Osteoblast (primary cell): ENCODE data around the gene C19orf67. TPM values are rescaled to one million over a fixed set of nuclear protein-coding genes. Genes with fewer than 3 reads are reported as not detected.

Experiments
- DNase-seq: peaks from one replicate; pipeline ENCODE4 v3.0.0; 2011; ENCODE audit warnings: low spot score, mixed read lengths; ENCODE audit not compliant: insufficient read length; ENCODE audit errors: missing footprints
- H2AFZ ChIP-seq: 2 replicates; pipeline ENCODE4 v1.6.0; 2011; ENCODE audit warnings: mild to moderate bottlenecking, low read length
- H3K27ac ChIP-seq: 2 replicates; pipeline ENCODE4 v1.5.1; 2011; ENCODE audit warnings: mild to moderate bottlenecking, low read depth, low read length, moderate library complexity
- H3K27me3 ChIP-seq: 2 replicates; pipeline ENCODE4 v1.6.0; 2012; ENCODE audit warnings: mild to moderate bottlenecking, control low read depth, inconsistent platforms, low read length, moderate library complexity; ENCODE audit not compliant: insufficient read depth
- H3K36me3 ChIP-seq: 2 replicates; pipeline ENCODE4 v1.5.1; 2011; ENCODE audit warnings: mild to moderate bottlenecking, low read length, control low read depth, moderate library complexity; ENCODE audit not compliant: insufficient read depth
- H3K4me1 ChIP-seq: 2 replicates; pipeline ENCODE4 v1.5.1; 2011; ENCODE audit warnings: mild to moderate bottlenecking, low read length, control low read depth, moderate library complexity; ENCODE audit not compliant: insufficient read depth
- H3K4me2 ChIP-seq: 2 replicates; pipeline ENCODE4 v1.6.0; 2011; ENCODE audit warnings: mild to moderate bottlenecking, low read length; ENCODE audit not compliant: insufficient read depth
- H3K4me3 ChIP-seq: fragments of 200-600 bp; sonication (generic); 3 replicates; pipeline ENCODE4 v1.5.1; 2012; ENCODE audit warnings: mild to moderate bottlenecking, low read length, inconsistent platforms; ENCODE audit not compliant: insufficient read depth
- H3K79me2 ChIP-seq: 2 replicates; pipeline ENCODE4 v1.6.0; 2012; ENCODE audit warnings: mild to moderate bottlenecking, low read length, control low read depth, inconsistent platforms; ENCODE audit not compliant: insufficient read depth
- H3K9me3 ChIP-seq: 2 replicates; pipeline ENCODE4 v1.5.1; 2011; ENCODE audit warnings: low read depth, low read length, control low read depth
- H4K20me1 ChIP-seq: 2 replicates; pipeline ENCODE4 v1.6.0; 2012; ENCODE audit warnings: mild to moderate bottlenecking, low read length, control low read depth; ENCODE audit not compliant: insufficient read depth
- total RNA-seq: library from RNA; depleted of rRNA; stranded (reverse); fragments of >200 nt; gene quantifications from 2 replicates; pipeline ENCODE4 v1.2.3, GENCODE V29; 2012
- TF ChIP-seq, protein P1 (sequence below): IDR thresholded peaks from 2 replicates; pipeline ENCODE4 v1.5.1; 2011; ENCODE audit warnings: mild to moderate bottlenecking, low read depth, low read length, moderate library complexity; ENCODE audit errors: extremely low read depth

Gene C19orf67
- total RNA-seq, 1 donor: not detected

DNA sequence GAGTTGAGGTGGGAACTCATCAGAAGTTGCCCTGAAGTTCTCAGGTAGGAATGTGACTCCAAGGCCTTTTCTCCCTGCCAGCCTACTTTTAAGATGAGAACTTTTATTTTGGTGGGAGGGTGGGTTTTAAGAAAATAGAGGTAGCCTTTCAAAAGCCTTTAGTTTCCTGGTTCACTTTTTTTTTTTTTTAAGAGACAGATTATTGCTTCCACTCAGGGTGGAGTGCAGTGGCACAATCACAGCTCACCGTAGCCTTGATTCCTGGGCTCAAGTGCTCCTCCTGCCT is 3.0 kb downstream of the C19orf67 start:
- H4K20me1 ChIP-seq: no peaks in the 10 kb centered on the region
- H3K4me3 ChIP-seq: peak overlapping the region; percentile 81
- peaks cover 11% of the 10 kb centered on the region for H3K79me2 ChIP-seq
- no peaks in the 10 kb centered on the region for H3K27me3 ChIP-seq
- no peak for DNase-seq
- no peak overlapping the region for H2AFZ ChIP-seq
- no peaks in the 10 kb centered on the region for H3K9me3 ChIP-seq
- H3K4me2 ChIP-seq: peak overlapping the region; percentile 90
- TF ChIP-seq, protein P1, sequence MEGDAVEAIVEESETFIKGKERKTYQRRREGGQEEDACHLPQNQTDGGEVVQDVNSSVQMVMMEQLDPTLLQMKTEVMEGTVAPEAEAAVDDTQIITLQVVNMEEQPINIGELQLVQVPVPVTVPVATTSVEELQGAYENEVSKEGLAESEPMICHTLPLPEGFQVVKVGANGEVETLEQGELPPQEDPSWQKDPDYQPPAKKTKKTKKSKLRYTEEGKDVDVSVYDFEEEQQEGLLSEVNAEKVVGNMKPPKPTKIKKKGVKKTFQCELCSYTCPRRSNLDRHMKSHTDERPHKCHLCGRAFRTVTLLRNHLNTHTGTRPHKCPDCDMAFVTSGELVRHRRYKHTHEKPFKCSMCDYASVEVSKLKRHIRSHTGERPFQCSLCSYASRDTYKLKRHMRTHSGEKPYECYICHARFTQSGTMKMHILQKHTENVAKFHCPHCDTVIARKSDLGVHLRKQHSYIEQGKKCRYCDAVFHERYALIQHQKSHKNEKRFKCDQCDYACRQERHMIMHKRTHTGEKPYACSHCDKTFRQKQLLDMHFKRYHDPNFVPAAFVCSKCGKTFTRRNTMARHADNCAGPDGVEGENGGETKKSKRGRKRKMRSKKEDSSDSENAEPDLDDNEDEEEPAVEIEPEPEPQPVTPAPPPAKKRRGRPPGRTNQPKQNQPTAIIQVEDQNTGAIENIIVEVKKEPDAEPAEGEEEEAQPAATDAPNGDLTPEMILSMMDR: no peak
- peaks cover 4% of the 10 kb centered on the region for H3K36me3 ChIP-seq
- peaks cover 17% of the 10 kb centered on the region for H3K4me1 ChIP-seq
- H3K27ac ChIP-seq: no peak overlapping the region

DNA sequence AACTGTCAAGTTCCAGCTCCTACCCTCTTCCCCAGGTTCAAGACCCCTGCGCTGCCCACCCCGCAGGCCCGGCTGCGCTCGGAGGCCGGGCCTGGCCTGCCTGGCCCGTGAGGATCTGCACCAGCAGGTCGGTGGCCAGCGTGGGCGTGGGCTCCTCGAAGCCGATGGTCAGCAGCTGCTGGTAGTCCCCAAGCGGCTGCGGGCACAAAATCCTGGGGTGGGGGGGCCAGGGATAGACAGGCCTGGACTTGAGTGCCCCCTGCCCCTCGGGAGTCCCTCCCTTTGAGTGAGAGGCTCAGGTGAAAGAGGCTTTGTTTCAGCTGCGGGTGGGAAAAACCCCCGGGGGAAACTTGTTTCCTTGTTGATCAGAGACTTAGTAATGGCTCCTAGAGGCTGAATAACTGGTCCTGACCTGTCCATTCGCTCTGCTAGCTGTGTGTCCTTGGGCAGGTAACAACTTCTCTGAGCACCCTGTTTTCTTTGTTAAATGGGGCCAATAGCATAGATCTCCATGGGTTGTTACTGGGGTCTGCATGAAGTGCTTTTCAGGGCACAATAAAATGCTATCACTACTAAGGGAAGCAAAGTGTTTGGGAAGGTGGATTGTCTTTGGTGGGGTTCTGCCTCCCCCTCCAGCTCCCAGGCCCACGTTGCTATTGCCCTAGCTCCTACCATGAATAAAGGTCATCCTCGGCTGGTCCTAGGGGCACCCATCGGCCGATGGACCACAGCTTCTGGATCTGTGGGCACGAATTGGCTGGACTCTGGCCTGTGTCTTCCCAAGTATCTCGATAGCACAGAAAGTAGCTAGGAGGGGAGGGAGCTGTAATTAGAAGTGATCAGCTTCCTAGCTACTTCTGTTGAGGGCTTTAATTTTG is 3.5 kb downstream of the C19orf67 start:
- Histone ChIP-seq H3K4me1 (peaks cover 17% of the 10 kb centered on the region), H3K79me2 (peaks cover 11% of the 10 kb centered on the region), H3K4me2 (peak overlapping the region; percentile 90), H4K20me1 (no peaks in the 10 kb centered on the region), H3K36me3 (no peaks in the 10 kb centered on the region), H3K27me3 (no peaks in the 10 kb centered on the region), H3K4me3 (peak overlapping the region; percentile 81), H3K27ac (peak overlapping the region; percentile 71), H2AFZ (peak overlapping the region; percentile 79), H3K9me3 (no peaks in the 10 kb centered on the region)
- TF ChIP-seq, protein P1: no peak
- DNase-seq: peak; percentile 96

DNA sequence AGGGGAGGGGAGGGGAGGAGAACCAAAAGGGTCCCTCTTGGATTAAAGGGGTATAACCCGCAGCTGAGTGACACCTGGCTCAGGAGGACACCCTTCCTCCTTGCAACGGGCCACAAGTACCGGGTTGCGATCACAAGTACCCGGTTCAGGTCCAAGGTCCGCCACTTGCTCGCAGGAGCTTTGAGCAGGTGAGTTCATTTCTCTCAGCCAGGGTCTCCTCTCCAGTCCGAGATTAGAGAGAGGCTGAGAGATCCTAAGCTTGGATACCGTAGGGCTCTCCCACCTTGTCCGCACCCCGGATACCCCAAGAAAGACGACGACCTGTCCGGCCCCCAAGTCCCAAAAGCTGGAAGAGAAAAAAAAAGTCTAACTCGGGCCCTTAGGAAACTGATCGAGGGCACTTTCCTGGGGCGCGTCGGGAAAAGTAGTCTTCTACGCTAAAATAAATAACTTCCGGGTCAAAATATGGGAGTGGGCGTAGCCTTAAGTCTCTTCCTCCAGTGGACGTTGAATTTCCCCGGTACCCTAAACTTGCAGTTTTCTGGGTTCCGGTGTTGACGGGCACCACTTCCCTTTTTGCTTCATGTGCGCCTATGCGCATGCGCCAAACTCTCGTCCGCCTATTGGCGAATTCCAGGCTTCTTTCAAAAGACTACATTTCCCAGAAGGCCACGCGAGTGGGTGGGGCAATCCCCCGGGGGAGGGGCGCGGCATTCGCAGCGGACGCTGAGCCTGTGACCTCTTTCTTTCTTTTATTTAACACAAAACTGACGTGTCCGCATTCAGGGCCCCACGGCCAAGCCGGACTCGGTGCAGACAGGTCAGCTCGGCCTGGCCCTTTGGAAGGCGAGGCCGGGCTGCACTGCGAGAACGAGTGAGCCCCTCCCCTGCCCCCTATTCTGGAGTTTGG is 4.4 kb downstream of the C19orf67 start:
- Histone ChIP-seq H3K4me2 (peak overlapping the region; percentile 90), H3K4me1 (peaks cover 17% of the 10 kb centered on the region), H3K4me3 (peak overlapping the region; percentile 81), H3K27me3 (no peaks in the 10 kb centered on the region), H3K79me2 (peaks cover 11% of the 10 kb centered on the region), H4K20me1 (no peaks in the 10 kb centered on the region), H3K9me3 (no peaks in the 10 kb centered on the region), H2AFZ (peak overlapping the region; percentile 91), H3K27ac (peak overlapping the region; percentile 77), H3K36me3 (no peaks in the 10 kb centered on the region)
- TF ChIP-seq, protein P1: no peak
- DNase-seq: peak; percentile 100

DNA sequence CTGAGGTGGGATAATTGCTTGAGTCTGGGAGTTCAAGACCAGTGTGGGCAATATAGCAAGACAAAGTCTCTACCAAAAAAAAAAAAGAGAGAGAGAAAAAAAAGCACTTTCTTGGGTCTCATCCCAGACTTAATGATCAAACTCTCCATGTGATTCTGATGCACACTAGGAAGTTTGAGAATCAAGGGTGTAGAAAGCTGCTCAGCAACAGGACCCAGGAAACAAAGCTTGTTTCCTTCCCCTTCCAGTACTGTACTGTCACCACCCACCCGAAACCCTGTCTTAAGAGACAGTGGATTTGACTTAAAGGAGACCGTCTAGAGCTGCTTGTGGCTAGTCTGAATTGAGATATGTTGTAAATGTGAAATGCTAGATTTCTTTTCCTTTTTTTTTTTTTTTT is 7.2 kb downstream of the C19orf67 start:
- Histone ChIP-seq H4K20me1 (no peaks in the 10 kb centered on the region), H3K4me1 (peaks cover 29% of the 10 kb centered on the region), H3K36me3 (no peaks in the 10 kb centered on the region), H3K27ac (no peak overlapping the region), H3K4me2 (no peak overlapping the region), H3K9me3 (no peaks in the 10 kb centered on the region), H3K27me3 (no peaks in the 10 kb centered on the region), H3K79me2 (peaks cover 11% of the 10 kb centered on the region), H2AFZ (no peak overlapping the region), H3K4me3 (no peak overlapping the region)
- TF ChIP-seq, protein P1: no peak
- peak; percentile 85 for DNase-seq
